Activated CD8-positive, alpha-beta memory T cell treated with anti-CD3 and anti-CD28 coated beads, Interleukin-2, amount 50 U/mL, for 24 hours (primary cell): ENCODE measurements around the gene RBMS3.
"Not testable (repeated sequence)": the region's sequence is repeated elsewhere in the genome, so short reads cannot be mapped to it uniquely, and the experiment has no call there.

ENCODE experiments used
- DNase-seq: peaks from one replicate; pipeline ENCODE4 v3.0.0-alpha.2; 2020; ENCODE audit errors: extremely low read depth

The RBMS3 gene

DNA sequence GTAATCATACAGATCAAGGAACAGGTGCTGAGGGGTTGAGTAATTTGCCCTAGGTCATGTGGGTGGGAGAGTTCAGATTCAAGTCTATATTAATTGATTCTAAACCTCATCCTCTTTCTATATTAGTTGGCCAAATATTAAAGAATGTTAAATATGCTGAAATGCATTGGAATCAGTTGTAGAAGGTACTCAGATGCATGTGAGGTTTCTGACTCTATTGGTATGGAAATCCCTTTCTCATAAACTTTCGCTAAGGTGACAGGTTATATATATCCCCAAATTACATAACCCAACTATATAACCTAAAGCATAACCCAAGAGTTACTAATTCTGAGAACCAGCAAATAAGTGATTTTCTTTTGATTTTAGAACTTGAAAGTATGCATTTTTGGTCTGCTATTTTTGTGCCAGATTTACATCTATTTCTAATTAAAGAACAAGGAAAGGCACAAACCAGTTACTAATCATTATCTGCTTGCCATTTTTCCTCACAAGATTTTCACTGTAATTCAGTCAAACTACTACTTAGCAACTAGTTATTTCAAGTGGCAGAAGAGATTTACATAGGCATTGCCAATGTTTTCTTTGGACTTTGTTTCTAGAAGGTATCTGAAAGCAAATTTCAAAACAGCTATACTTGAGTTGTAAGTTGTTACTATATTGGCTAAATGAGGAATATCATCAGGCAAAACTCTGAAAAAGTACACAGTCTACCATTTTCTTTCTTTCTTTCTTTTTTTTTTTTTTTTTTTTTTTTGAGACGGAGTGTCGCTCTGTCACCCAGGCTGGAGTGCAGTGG lies 201.3 kb downstream of the RBMS3 start:
- no peak for DNase-seq

DNA sequence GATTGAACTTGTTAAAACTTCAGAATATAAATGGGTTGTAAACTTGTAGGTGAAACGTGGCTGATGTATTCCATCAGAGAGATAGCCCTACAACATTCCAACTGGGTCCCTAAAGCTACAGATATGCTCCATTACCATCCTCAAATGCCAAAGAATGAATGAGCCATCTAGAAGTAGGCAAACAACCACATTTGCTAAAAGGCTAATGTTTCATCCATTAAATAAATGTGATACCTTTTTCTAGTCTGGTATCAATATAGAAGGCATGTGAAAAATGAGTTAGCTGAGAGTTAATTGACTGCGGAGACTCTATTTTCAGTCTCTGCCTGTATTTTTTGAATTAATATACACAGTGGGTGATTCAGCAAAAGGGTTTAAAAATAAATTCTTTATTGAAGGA lies 203.8 kb downstream of the RBMS3 start:
- no peak for DNase-seq

DNA sequence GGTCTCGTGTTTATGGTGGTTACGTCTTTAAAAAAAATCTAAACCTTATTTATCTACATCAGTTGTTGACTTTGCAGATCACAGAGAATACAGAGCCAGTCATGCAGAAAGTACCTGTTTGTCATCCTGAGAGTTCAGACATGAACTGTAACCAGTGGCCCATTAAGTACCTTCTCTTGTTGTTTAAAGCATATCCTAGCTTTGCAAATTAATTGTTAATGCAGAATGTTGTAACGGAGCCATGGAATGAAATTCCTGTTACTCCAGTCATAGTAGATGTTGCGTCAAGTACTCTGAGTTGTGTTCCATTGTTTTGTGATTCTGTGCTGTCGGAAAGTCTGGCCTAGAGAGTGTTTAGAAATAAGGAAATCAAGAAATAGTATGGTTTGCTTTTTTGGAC lies 205.2 kb downstream of the RBMS3 start:
- no peak for DNase-seq

DNA sequence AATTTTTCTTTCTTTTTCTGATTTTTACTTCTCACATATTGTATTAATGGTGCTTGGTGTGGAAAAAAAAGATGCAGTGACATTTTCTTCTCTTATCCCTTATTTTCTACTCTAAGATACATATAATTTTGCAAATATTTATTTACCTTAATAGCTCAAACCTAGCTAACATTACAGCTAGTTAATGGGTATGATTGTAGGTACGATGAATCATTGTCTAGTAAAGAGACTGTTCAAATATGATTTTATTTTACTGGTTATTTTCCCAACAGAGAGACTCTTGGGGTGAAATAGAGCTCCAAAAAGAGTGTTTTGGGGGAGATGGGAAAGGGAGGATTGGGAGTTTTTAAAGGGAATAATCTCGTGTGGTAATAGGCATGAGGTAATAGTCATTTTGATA lies 206.0 kb downstream of the RBMS3 start:
- no peak for DNase-seq

DNA sequence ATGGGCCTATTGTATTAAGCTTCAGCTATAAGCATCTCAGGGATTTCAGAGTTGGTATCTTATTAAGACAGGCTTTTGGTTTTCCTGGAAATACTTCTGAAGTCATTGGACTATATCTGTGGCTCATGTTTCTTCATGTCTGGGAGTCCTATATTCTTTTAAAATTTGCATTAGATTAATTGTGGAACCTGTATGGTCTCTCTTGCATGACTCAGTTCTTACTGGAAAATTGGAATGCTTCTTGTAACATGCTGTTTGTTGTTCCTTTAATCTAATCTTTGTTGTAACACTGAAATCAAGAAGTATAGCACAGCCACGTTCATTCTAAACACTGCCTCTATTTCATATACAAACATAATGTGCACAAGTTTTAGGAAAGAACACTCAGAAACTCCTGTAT lies 208.1 kb downstream of the RBMS3 start:
- DNase-seq, result no peak

DNA sequence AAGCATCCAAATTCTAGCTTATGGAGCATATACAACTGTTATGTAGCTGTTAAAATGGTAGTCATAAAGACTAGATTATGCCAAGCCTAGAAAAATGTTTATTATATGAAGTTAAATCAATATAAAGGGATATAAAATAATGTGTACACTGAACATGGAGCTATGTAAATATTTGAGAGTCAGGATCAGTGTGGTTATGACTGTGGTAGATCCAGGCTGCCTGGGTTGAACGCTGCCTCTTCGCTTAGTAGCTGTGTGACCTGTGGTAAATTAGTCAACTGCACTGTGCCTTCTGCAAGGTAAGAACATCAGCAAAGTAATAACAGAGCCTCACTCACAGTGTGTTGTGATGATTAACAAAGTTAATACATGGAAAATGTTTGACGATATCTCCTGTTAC lies 212.2 kb downstream of the RBMS3 start:
- DNase-seq, result no peak

DNA sequence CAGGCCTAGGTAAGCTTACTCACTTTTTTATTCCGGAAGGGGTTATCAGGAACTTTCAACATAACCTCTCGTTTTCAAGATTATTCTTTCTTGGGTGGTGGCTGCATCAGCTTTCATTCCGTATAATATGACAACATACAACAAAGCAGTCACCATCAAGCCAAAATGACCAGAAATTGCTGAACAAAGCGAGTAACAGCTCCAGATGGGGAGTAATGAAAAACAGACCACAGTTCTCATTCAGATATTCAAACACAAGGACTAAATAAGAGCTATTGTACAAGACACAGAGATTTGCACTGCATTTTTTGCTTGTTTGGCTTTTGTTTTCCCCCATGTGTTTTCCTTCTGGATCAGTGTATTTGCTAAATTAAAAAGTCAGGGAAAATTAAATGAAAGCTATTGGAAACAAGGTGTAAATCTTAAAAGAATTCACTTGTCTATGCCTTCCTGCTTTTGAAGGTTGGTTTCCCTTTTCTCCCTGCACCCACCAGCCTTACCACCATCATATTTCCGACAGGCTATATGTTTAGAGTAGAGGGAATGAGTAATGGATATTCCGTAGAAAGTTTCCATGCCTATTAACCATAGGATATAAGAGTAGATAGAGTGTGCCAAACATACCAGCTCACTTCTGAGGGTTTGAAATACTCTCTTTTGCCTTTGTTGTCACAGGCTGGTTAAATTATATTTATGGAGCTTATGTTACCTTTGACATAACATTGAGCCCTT lies 213.6 kb downstream of the RBMS3 start:
- no peak for DNase-seq

DNA sequence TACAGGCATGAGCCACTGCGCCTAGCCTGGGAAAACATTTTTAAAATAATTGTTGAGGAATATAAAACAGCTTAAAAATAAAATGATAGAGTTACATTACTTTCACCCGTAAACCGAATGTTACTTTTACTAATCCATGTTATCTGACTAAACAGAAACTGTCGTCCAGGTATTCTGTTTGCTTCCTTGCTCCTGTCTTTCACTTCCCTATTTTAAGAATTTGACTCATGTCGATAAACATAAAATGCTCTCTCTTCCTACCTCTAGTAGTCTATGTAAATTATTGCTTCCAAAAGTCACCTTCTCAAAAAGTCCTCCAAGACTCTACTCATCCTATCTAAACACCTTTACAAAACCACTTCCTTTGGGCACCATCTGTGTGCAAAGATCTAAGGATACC lies 216.4 kb downstream of the RBMS3 start:
- no peak for DNase-seq

DNA sequence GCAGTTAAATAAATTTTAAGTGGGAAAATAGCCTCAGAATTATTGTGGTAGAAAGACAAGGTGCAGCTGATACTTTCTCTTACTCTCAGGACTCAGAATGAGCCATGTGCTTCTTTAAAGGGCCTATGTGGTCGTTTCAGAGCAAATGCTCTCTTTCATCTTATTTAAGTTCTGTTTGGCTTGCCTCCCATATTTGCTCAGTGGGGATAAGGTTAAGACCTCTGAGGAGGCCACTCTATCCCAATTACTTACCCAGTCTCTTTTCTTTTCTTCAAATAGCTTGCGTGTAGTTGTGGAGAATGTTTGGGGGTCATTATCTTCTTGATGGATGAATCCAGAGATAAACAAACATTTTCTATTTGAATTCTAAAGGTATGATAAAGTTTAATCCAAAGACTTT lies 221.9 kb downstream of the RBMS3 start:
- no peak for DNase-seq

DNA sequence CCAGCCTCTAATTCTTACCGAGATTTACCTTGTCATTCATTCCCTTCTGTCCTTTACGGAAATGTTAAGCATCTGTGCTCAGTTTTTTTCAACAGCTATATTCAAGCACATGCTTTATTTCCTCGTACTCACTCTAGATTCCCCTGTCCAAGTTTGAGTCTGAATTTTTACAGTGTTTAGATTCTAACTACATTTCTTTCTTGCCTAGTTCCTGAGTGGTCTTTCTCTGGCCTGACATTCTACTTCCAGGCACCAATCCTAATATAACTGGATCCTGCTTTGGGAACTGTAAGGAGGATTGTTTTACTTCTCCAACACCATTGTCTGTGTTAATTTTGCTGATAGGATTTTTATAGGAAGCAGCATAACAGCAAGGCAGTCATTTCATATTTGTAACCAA lies 222.4 kb downstream of the RBMS3 start:
- DNase-seq, result no peak

DNA sequence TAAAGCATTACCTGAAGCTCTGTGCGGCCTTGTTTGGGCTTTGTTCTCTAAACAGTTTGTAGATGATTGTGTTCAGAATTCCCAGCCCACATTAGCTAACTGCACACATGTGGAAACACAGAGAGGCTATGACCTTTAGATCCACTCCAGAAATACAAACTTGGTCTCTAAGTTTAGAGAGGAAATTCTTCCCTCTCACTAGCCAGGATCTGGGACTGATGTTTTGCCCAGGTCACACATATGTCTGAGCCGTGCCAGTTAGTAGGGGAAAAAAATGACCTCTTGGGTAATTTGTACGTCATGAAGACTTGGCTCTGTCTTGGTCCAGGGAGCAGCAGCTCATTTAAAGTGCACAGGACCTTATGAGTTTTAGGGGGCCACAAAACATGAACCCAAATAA lies 223.1 kb downstream of the RBMS3 start:
- DNase-seq, result no peak

DNA sequence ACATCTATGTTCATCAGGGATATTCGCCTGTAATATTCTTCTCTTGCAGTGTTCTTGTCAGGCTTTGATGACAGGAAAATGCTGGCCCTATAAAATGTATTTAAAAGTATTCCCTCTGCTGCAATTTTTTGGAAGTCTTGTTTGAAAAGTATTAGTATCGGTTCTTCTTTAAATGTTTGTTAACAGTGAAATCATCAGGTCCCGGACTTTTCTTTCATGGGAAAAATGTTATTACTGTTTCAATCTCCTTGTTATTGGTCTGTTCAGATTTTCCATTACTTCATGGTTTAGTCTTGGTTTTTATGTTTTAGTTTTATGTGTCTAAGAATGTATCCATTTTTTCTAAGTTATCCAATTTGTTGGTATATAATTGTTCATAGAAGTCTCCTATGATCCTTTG lies 225.6 kb downstream of the RBMS3 start:
- DNase-seq, result no peak

DNA sequence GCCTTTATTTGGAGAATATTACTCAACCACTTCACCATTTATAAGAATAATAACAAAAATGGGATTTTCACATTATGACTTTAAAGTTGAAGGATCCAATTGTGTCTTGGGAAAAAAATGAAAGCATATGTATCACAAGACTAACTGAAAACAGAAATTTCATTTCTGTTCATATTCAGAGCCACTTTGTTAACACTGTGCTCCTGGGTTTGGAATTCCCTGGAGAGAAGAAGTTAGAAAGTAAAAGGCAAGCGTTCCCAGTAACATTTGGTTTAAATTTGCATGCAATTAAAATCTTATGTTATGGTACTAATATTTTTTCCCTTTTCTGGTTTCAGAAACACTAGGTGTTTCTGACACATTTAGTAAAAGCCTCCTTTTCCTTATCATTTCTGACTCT lies 230.8 kb downstream of the RBMS3 start:
- no peak for DNase-seq

DNA sequence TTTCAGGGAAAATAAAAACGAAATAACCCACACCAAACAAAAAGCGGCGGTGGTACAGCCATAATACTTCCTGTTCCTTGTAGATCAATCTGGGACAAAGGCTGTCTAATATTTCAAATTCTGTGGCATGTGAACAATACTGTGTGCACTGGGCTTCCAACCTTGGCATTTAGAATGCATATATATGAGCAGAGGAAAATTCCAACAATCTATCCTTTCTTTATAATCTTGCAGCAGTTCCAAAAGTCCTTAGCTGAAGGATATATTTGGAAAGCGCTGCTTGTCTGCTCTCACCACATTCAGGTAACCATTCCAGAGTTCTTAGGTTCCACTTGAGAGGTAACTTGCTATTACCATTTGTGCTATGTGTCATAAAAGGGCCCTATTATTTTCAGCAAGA lies 231.8 kb downstream of the RBMS3 start:
- no peak for DNase-seq

DNA sequence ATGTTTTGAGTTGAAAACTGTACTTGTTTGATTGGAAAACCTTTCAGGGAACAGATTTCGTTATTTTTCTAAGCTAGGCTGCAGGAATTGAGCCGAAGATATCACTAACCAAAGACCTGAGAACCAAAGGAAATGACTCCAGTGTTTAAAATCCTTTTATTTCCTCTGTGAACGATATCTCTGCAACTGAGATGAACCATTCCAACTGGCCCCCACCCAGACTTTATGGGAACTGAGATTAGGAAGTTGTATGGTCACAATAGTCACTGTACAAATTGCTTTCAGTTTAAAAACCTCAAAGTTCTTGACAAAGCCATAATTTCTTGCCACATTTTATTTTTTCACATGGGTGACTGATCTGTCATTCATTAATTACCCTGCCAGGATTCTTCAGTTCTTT lies 232.4 kb downstream of the RBMS3 start:
- no peak for DNase-seq

DNA sequence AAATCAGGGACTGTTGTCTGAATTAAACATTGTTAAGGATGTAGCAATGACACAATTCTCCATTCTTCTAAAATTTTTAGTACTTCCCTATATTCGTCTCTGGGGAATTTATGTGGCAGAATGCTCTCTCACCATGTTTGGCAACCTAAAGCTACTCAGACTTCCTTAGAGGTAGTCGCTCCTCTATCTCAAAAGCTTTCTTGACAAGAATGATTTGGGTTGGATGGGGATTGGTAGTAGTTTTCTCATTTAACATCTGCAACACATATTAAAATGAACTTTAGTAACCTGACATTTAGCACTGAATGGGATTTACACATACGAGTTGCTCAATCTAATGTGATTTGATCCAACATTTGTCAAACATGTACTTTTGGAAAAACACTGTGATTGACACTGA lies 233.3 kb downstream of the RBMS3 start:
- no peak for DNase-seq

DNA sequence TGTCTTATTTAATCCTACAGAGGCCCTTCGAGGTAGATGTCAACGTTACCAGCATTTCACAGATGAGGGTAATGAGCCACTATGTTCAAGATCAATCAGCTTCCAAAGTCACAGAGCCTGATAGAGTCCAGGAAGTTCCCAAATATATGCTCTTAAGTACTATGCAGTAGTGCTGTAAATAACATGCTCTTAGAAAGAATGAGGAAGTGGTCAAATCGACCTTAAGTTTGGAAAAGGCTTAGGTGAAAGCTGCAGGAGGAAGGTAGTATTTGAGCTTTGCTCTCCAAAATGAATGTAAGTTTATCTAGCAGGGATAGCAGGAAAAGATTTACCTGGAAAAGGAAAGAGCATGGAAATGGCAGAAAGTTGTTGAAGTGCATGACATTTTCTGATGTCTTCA lies 234.0 kb downstream of the RBMS3 start:
- DNase-seq, result no peak

DNA sequence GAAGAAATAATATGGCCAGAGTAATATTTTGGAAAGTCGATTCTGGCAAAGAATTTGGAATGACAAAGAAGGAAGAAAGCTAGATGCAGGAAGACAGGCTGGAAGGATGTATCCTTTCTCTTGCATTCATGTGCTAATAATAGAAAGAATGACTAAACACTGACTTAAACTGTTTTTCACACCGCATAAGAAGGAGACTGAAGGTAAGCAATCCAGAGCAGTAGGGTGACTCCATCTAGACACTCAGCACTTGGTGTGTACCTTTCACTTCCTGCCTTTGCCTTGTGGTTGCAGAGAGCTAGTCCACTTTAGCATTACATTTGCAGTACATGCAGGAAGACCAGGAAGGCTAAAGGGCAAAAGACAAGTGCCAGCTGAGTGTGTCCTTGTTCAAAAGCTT lies 234.6 kb downstream of the RBMS3 start:
- DNase-seq, result no peak

DNA sequence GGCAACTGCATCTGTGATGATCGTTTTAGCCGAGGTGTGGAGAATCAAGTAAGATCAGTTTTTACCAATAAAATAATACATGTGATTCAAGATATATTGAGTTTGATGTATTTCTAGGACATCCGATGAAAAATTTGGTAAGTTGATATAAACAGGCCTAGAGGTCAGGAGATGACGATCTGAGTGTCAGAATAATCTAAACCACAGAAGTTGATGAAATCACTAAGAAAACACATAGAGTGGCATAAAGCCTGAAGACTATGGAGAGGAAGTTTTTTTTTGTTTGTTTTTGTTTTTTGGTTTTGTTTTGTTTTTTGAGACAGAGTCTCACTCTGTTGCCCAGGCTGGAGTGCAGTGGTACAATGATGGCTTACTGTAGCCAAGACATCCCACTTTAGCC lies 235.3 kb downstream of the RBMS3 start:
- no peak for DNase-seq

DNA sequence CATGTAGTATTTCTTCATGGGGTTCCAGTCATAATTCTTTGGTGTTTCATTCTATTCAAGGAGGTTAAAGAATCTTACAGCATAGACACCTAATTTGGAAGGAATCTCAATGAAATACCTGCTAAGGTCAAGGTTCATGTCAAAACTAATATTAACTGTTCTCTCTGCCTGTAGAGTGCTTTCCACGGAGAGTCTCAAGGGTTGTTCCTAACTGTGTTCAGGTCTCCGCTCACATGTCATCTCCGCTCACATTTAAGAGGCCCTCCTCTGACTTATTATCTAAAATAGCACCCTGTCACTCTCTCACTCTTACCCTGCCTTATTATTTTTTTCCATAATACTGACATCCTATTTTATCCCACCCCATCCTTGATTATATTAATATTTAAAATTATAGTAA lies 239.9 kb downstream of the RBMS3 start:
- DNase-seq, result no peak

DNA sequence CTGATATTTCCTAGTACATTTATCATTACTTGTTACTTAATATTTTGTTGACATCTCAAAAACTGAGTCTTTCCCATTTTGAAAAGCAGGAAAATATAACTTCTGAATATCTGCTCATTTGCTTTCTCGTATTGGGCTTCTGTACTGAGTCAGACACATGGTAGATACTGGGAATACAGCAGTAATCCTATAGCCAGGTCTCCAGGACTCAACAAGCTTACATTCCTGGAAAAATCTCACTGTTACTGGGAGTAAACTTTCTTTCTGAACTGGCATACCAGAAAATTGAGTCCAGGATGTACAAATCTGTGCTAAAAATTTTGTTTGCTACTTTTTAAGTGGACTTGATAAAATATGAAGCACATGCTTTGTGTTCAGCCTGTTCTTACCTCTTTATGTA lies 240.4 kb downstream of the RBMS3 start:
- no peak for DNase-seq

DNA sequence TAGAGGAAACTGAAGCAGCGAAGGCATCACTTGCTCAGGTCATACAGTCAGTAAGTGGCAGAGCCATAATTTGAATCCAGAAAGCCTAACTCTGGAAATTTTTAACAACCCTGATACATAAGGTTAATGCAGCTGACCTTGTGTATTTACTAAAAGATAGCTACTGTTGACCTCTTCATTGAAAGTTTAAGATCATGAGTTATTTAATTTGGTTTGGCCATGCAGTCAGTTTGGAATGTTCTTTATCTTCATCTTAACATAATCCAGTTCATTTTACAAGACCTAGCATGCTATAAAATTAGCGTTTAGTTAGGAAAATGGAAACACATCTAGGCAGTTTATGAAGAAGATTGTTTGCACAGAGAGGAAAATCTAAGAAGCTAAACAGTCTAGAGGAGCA lies 240.9 kb downstream of the RBMS3 start:
- no peak for DNase-seq

DNA sequence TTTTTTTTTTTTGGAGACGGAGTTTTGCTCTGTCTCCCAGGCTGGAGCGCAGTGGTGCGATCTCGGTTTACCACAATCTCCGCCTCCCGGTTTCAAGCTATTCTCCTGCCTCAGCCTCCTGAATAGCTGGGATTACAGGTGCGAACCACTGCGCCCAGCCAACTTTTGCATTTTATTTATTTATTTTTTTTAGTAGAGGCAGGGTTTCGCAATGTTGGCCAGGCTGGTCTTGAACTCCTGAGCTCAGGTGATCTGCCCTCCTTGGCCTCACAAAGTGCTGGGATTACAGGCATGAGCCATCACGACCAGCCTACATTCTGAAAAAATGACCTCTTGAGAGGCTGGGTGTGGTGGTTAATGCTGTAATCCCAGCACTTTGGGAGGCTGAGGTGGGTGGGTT lies 243.6 kb downstream of the RBMS3 start:
- DNase-seq, result not testable (repeated sequence)
